ENCODE measurements around the gene LRCH4. TPM values are rescaled to one million over a fixed set of nuclear protein-coding genes. Genes with fewer than 3 reads are reported as not detected.

The LRCH4 gene
- total and polyA plus RNA-seq, 2 of the 13 experiments (the other 11 are each of a cell fraction or from before 2014, with no cell fraction given) = 7.0 to 9.3 TPM

- Histone ChIP-seq H3K27me3 (ENCODE audit: control insufficient read depth in 1 of 2, insufficient read depth in 2 of 2, low read length in 2 of 2) (no peaks in the 10 kb centered on the region), H3K9ac (ENCODE audit: insufficient read depth, low read depth, low read length) (no peak overlapping the region), H3K4me2 (ENCODE audit: low read depth, low read length) (no peak overlapping the region), H3K79me2 (ENCODE audit: insufficient read depth, low read length) (no peaks in the 10 kb centered on the region), H2AFZ (ENCODE audit: low read length) (no peak overlapping the region), H3K4me3 (replicated peaks in 1 of 3; ENCODE audit: insufficient read depth in 1 of 3, low read depth in 2 of 3, low read length in 3 of 3) (no peak overlapping the region), H3K4me1 (ENCODE audit: insufficient read depth, low read length) (peaks cover 7% of the 10 kb centered on the region), H3K9me3 (ENCODE audit: low read length) (no peaks in the 10 kb centered on the region), H3K36me3 (replicated peaks in 1 of 2; ENCODE audit: control insufficient read depth in 1 of 2, insufficient read depth in 2 of 2, low read length in 2 of 2) (peaks cover 15 to 33% of the 10 kb centered on the region in 2 experiments; a peak in 4 of 5 replicates), H4K20me1 (ENCODE audit: insufficient read depth, low read length) (no peaks in the 10 kb centered on the region), H3K27ac (ENCODE audit: extremely low read length, insufficient read depth, low read length) (no peak overlapping the region)
- FAIRE-seq = no peak
- WGBS (ENCODE audit: low lambda C conversion rate) = 90% methylated on average over 2 of the region's 14 CpGs
- POLR2A ChIA-PET = interaction anchor here (2.1 kb wide), 1 partner anchor 9 kb away, joined by 6 read pairs; the partner anchor contains the start of genes FBXO24 and LRCH4
- intact Hi-C loops (cut with micrococcal nuclease; ENCODE audit: unreplicated experiment) = no loop called here
- TF ChIP-seq, protein P1, sequence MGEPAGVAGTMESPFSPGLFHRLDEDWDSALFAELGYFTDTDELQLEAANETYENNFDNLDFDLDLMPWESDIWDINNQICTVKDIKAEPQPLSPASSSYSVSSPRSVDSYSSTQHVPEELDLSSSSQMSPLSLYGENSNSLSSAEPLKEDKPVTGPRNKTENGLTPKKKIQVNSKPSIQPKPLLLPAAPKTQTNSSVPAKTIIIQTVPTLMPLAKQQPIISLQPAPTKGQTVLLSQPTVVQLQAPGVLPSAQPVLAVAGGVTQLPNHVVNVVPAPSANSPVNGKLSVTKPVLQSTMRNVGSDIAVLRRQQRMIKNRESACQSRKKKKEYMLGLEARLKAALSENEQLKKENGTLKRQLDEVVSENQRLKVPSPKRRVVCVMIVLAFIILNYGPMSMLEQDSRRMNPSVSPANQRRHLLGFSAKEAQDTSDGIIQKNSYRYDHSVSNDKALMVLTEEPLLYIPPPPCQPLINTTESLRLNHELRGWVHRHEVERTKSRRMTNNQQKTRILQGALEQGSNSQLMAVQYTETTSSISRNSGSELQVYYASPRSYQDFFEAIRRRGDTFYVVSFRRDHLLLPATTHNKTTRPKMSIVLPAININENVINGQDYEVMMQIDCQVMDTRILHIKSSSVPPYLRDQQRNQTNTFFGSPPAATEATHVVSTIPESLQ (CRISPR knock-in tag; conservative IDR thresholded peaks at IDR 0.05) = no peak
- TF ChIP-seq, protein P2, sequence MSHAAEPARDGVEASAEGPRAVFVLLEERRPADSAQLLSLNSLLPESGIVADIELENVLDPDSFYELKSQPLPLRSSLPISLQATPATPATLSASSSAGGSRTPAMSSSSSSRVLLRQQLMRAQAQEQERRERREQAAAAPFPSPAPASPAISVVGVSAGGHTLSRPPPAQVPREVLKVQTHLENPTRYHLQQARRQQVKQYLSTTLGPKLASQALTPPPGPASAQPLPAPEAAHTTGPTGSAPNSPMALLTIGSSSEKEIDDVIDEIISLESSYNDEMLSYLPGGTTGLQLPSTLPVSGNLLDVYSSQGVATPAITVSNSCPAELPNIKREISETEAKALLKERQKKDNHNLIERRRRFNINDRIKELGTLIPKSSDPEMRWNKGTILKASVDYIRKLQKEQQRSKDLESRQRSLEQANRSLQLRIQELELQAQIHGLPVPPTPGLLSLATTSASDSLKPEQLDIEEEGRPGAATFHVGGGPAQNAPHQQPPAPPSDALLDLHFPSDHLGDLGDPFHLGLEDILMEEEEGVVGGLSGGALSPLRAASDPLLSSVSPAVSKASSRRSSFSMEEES (CRISPR knock-in tag; IDR thresholded peaks at IDR 0.05) = no peak
- TF ChIP-seq ZNF251 (CRISPR knock-in tag; IDR thresholded peaks at IDR 0.05) (no peak), RAD21 (CRISPR knock-in tag; IDR thresholded peaks at IDR 0.05) (no peak), AGO1 (IDR thresholded peaks at IDR 0.05; ENCODE audit: low read depth, low read length, poor library complexity, severe bottlenecking) (peak; percentile 59), ATF7-NPFF (CRISPR knock-in tag; IDR thresholded peaks at IDR 0.05; ENCODE audit: low read depth) (no peak), AGO2 (optimal IDR thresholded peaks at IDR 0.05; ENCODE audit: low read depth, low read length) (peak; percentile 17), TAF1 (CRISPR knock-in tag; IDR thresholded peaks at IDR 0.05) (no peak), ZNF879 (CRISPR knock-in tag; IDR thresholded peaks at IDR 0.05) (no peak), SATB2 (CRISPR knock-in tag; IDR thresholded peaks at IDR 0.05) (no peak)
- TF ChIP-seq, protein P3, sequence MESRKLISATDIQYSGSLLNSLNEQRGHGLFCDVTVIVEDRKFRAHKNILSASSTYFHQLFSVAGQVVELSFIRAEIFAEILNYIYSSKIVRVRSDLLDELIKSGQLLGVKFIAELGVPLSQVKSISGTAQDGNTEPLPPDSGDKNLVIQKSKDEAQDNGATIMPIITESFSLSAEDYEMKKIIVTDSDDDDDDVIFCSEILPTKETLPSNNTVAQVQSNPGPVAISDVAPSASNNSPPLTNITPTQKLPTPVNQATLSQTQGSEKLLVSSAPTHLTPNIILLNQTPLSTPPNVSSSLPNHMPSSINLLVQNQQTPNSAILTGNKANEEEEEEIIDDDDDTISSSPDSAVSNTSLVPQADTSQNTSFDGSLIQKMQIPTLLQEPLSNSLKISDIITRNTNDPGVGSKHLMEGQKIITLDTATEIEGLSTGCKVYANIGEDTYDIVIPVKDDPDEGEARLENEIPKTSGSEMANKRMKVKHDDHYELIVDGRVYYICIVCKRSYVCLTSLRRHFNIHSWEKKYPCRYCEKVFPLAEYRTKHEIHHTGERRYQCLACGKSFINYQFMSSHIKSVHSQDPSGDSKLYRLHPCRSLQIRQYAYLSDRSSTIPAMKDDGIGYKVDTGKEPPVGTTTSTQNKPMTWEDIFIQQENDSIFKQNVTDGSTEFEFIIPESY (CRISPR knock-in tag; IDR thresholded peaks at IDR 0.05) = no peak
- TF ChIP-seq, protein P4, sequence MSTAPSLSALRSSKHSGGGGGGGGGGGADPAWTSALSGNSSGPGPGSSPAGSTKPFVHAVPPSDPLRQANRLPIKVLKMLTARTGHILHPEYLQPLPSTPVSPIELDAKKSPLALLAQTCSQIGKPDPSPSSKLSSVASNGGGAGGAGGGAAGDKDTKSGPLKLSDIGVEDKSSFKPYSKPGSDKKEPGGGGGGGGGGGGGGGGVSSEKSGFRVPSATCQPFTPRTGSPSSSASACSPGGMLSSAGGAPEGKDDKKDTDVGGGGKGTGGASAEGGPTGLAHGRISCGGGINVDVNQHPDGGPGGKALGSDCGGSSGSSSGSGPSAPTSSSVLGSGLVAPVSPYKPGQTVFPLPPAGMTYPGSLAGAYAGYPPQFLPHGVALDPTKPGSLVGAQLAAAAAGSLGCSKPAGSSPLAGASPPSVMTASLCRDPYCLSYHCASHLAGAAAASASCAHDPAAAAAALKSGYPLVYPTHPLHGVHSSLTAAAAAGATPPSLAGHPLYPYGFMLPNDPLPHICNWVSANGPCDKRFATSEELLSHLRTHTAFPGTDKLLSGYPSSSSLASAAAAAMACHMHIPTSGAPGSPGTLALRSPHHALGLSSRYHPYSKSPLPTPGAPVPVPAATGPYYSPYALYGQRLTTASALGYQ (CRISPR knock-in tag; IDR thresholded peaks at IDR 0.05) = no peak
- TF ChIP-seq, protein P5, sequence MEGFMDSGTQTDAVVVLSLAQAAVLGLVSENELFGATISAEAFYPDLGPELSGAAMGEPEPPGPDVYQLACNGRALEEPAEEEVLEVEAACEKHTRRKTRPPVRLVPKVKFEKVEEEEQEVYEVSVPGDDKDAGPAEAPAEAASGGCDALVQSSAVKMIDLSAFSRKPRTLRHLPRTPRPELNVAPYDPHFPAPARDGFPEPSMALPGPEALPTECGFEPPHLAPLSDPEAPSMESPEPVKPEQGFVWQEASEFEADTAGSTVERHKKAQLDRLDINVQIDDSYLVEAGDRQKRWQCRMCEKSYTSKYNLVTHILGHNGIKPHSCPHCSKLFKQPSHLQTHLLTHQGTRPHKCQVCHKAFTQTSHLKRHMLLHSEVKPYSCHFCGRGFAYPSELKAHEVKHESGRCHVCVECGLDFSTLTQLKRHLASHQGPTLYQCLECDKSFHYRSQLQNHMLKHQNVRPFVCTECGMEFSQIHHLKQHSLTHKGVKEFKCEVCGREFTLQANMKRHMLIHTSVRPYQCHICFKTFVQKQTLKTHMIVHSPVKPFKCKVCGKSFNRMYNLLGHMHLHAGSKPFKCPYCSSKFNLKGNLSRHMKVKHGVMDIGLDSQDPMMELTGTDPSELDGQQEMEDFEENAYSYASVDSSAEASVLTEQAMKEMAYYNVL (CRISPR knock-in tag; IDR thresholded peaks at IDR 0.05; ENCODE audit: borderline replicate concordance) = no peak
- TF ChIP-seq, protein P6, sequence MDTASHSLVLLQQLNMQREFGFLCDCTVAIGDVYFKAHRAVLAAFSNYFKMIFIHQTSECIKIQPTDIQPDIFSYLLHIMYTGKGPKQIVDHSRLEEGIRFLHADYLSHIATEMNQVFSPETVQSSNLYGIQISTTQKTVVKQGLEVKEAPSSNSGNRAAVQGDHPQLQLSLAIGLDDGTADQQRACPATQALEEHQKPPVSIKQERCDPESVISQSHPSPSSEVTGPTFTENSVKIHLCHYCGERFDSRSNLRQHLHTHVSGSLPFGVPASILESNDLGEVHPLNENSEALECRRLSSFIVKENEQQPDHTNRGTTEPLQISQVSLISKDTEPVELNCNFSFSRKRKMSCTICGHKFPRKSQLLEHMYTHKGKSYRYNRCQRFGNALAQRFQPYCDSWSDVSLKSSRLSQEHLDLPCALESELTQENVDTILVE (CRISPR knock-in tag; IDR thresholded peaks at IDR 0.05) = no peak
- in situ Hi-C loops (cut with HindIII; ENCODE audit: extremely low pct_ligation_motif_present, low pct_unique_long_range_greater_than_20kb) = no loop called here
- ATAC-seq = no peak
- DNase-seq (ENCODE audit: low spot score) = no peak
- CTCF ChIA-PET (ENCODE audit: low intra/inter-chr PET ratio, low total read pairs) = no interaction called here
- BruUV-seq (replicated peaks) = no TSS peak
Observed at GRCh38 chr7:100577507-100577906, 8.4 kb downstream of the LRCH4 start.

All from HepG2 (cell line).